HL-60/S4 (cell line): ENCODE data around the gene C1orf122.
"Not testable (repeated sequence)": the region's sequence is repeated elsewhere in the genome, so short reads cannot be mapped to it uniquely, and the experiment has no call there.

Experiments used
- in situ Hi-C: fragments of 300-500 bp; cut with MboI; formaldehyde crosslinking; loops from 2 replicates; pipeline ENCODE4 v1.14.3; 2022; ENCODE audit warnings: low sequenced_read_pairs

C1orf122 gene

DNA sequence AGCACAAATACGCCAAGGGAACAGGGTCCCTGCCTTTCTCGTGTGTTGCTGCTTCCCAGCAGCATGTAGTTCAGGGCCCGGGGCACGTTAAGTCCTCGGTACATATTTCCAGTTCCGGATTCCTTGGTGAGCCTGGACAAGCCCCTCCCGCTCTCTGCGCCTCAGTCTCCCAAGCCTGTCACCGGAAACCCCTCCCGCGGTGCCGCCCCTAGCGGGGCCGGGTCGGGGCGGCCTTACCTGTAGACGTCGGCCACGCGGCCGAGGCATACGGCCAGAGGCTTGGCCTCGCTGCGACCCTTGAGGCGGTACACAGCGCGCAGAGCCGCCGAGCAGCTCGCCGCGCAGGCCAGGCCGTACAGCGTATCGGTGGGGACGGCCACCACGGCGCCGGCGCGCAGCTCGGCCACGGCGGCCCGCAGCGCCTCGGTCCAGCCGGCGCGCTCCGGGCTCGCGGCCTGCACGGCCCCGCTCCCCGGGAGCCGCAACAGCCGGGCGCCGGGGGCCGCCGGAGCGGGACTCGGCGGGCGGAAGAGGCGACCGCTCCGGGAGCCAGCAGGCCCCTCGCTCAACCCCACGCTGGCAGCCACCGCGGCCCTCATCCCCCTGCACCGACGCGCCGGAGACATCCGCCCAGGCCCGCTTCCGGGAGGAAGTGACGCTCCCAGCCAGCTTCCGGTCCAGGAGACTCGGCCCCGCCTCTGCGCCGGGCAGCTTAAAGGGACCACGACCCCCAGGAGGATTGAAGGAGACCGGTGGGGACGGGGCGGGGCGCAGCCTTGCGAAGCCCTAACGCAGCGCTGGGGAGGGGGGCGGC lies at the start of gene C1orf122, which contains the start of gene YRDC:
Gene C1orf122, plus strand, starts transcription at position 236 of the 814 bp plus-strand sequence. CDS start 615 bp downstream, outside the sequence.
Gene YRDC, minus strand, starts transcription at position 654 of the 814 bp plus-strand sequence. Its CDS starts 28 bp downstream, at position 626.
- in situ Hi-C loops = no loop called here

- in situ Hi-C loops = no loop called here
These were observed 48.1 kb upstream of the C1orf122 start for GRCh38 chr1:37759451-37759850.

DNA sequence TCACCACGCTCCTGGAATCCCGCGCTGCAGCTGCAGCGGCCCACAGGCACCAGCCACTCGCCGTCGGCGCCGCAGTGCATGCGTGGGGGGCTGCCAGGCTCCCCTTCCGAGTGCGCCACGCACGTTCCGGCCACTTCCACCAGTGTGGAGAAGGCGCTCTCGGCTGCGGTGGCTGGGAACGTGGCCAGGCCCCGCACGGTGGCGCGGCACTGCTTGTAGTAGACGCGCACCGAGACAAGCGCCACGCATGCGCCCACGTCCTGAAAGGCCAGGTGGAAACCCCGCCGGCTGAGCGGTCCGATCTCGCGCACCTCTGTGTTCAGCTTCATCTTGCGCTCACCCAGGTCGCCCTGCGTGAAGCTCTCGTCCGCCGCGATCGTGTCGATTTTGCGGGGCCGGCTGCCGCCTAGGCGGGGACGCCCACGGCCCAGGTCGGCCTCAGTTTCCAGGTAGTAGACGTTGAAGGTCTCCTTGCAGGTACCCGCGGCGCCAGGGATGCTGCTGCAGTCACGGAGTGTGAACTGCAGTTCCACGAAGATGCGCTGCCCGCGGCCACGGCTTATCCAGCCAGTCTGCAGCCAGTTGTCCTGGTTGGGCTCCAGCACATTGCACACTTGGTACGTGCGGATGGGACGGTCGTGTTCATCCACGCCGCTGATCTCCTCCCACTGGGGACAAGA lies 46.0 kb upstream of the C1orf122 start:
- in situ Hi-C loops = no loop called here

DNA sequence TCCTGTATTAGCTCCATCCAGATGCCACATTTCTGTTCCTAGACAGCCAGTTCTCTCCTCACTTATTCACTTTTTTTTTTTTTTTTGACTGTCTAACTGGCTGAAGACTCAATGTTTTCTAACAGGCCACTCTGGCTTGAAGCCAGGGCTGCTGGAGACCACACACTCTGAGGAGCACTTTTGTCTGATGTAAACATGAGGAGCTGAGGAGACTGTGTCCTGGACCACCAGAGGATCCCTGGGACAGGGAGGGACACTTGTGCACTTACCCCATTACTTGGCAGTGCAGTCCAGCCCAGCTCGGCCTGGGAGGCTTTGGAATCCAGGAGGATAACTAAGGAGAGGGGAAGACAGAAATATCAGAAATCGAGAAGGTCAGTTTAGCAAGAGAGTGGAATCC lies 45.1 kb upstream of the C1orf122 start:
- in situ Hi-C loops = no loop called here

GRCh38 chr1:37763791-37764413 lies 43.7 kb upstream of the C1orf122 start:
- in situ Hi-C loops = no loop called here

DNA sequence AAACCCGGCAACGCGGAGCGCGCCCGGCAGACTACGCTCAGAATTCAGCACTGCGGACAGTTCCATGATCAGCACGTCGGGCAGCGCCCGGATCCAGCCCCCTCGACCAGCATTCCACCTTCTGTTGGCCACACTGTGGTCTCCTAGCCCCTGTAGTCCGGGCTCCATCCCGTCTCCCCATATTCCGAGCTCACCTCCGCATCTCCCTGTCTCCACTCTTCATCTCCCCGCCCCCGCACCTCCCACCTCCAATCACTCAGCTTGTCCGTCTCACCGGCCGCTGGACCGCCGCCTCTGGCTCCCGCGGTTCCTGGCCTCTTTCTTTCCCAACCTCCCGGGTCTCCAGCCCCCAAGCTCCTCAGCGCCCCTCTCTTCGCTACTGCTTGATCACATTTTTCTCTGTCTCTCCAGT lies 43.2 kb upstream of the C1orf122 start:
- in situ Hi-C loops = no loop called here

GRCh38 chr1:37764888-37765441 lies 42.6 kb upstream of the C1orf122 start, which contains the start of gene EPHA10:
TSS of gene EPHA10 (minus strand) at chr1:37765120. CDS start at chr1:37765066, 54 bp downstream.
- in situ Hi-C loops = no loop called here

- in situ Hi-C loops = no loop called here
These were observed 41.5 kb upstream of the C1orf122 start for GRCh38 chr1:37765916-37766664.

DNA sequence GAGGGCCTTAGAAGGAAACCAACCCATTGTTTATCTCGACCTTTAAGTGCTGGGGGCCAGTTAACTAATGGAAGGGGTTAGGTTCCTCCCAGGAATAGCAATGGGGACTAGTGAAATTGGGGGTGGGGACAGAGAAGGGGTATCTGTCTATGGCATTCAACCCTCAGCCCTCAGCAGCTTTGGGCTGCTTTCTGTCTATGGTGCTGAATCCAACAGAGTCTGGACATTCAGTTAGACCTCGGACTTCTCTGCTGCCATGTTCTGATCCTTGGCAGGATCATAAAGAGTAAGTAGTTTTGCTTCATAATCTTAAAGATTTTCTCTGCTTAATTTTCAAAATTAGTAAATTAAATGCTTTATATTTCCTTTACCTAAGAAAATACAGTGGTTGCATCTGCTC lies 40.1 kb upstream of the C1orf122 start:
- in situ Hi-C loops = no loop called here

- in situ Hi-C loops = not testable (repeated sequence)
These were observed 36.1 kb upstream of the C1orf122 start for GRCh38 chr1:37771440-37771839.

- in situ Hi-C loops = no loop called here
These were observed 30.6 kb upstream of the C1orf122 start for GRCh38 chr1:37776946-37777516.

- in situ Hi-C loops = no loop called here
These were observed 28.9 kb upstream of the C1orf122 start for GRCh38 chr1:37778654-37779053.

GRCh38 chr1:37782491-37782890 lies 25.1 kb upstream of the C1orf122 start:
- in situ Hi-C loops = no loop called here

DNA sequence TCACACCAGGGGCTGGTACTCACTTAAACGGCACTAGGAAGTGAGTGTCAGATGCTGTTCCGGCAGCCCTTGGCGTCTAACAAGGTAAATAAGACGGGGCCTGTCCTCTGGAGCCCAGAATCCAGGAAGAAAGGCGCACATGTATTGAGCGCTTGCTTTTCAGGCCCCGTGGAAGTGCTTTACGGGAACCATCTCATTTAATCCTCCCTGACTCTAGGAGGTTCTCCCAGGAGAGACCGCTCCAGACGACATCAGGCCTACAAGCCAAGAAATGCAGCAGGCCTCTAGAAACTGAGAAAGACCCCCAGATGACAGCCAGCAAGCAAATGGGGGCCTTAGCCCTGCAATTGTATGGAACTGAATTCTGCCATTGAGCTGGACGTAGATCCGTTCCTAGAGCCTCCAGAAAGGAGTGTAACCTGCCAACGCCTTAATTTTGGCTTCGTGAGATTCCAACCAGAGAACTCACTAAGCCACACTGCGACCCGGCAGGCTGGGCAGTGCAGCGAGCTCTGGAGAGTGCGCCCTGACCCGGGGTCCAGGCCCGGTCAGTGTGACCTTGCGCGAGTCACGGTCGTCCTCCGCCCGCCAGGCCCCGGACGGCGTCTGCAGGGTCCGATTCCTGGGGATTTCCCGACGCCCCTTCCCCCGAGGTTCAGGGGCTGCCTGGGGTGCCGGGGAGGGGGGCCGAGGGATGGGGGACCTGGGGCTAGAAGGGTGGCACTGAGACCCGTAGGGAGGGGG lies 14.5 kb upstream of the C1orf122 start:
- in situ Hi-C loops = no loop called here

GRCh38 chr1:37793773-37794371 lies 13.7 kb upstream of the C1orf122 start, which contains the start of gene MANEAL:
TSS of gene MANEAL (plus strand) at chr1:37793847. CDS start at chr1:37794183, 336 bp downstream.
- in situ Hi-C loops = no loop called here

- in situ Hi-C loops = no loop called here
These were observed 12.9 kb upstream of the C1orf122 start for GRCh38 chr1:37794372-37795339.

- in situ Hi-C loops = no loop called here
These were observed 12.1 kb upstream of the C1orf122 start for GRCh38 chr1:37795340-37796125.
